ENCODE data around the gene UPP1.
"Not testable (repeated sequence)": the region's sequence is repeated elsewhere in the genome, so short reads cannot be mapped to it uniquely, and the experiment has no call there.

The UPP1 gene

DNA sequence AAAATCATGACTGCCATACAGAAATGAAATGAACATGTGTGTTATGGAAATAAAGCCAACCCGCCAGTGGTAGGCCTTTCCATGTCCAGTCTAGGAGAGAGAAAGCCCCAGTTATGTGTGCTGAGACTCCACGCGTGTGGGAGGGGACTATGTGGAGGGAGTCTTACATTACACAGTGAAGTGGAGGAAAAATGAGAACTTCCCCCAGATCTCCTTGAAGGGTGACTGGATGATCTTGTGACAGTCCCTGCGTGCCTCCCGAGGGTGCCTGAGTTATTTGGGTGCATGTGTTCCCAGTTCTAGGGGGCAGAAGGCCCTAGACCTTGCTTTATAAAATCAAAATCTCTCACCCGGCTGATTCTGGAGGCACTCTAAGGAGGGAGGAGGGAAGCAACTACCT is 24.2 kb downstream of the UPP1 start:
- DNase-seq = no peak

DNA sequence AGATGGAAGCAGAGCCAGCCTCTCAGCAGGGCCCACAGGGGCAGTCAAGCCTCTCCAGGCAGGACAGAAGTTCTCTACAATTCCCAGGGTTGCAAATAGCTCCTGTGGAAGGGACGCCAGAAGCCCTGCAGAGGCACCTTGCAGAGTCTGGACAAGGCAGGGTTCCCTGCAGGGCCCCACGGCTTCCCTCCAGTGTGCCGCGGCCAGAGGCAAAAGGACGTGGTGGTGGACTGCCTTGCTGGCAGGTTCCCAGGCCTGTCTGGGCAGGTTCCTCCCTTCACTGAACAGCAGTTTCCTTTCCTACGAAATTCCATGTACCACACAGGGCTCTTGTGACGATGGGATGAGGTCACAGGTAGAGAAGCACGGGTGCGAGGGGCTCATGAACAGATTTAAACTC is 25.1 kb downstream of the UPP1 start:
- no peak for DNase-seq

DNA sequence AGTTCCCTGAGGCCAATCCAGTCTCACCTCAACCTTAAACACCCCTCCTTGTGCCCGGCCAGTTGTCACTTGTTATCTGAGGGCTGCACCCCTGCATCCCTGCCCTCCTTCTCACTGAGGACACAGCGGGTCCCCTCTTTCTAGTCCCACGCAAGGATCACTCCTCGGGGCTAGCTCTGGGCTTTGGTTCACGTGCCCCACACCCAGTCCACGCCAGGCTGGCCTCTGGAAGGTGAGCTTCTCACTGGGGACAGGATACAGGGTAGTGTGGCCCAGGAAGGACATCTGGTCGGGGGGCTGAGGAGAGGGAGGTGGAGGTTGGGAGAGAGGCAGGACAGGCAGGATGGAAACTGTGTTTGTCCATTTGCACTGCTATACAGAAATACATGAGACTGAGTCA is 25.5 kb downstream of the UPP1 start:
- no peak for DNase-seq

DNA sequence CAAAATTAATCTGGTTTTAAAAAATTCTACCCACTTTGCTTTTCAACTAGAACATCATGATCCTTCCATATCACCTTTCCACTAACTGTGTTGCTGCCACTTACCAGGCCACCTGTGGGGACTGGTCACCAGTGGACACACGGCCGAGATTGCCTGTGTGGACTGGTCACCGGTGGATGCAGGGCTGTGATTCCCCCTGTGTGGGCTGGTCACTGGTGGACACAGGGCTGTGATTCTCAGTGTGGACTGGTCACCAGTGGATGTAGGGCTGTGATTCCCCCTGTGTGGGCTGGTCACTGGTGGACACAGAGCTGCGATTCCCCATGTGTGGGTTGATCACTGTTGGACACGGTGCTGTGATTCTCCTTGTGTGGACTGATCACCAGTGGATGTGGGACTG is 27.0 kb downstream of the UPP1 start:
- DNase-seq = no peak

DNA sequence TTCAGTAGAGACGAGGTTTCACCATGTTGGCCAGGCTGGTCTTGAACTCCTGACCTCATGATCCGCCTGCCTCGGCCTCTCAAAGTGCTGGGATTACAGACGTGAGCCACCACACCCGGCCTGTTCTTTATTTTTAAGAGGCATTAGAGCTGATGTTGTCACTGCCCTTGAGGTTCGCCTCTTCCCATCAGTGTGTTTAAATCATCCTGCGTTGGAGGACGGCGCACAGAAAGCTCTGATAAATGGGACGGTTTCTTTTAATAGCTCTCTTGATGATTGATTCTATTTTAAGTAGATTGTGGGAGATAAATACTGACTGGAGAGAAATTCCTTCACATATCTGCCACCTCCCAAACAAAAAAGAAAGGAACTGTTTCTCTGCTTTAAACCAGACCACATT is 29.0 kb downstream of the UPP1 start:
- DNase-seq = no peak

DNA sequence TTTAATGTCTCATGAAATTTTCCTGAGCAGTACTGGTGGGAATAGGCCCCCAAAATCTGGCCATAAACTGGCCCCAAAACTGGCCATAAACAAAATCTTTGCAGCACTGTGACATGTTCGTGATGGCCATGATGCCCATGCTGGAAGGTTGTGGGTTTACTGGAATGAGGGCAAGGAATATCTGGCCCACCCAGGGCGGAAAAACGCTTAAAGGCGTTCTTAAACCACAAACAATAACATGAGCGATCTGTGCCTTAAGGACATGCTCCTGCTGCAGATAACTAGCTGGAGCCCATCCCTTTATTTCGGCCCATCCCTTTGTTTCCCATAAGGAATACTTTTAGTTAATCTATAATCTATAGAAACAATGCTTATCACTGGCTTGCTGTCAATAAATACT is 31.5 kb downstream of the UPP1 start:
- not testable (repeated sequence) for DNase-seq

DNA sequence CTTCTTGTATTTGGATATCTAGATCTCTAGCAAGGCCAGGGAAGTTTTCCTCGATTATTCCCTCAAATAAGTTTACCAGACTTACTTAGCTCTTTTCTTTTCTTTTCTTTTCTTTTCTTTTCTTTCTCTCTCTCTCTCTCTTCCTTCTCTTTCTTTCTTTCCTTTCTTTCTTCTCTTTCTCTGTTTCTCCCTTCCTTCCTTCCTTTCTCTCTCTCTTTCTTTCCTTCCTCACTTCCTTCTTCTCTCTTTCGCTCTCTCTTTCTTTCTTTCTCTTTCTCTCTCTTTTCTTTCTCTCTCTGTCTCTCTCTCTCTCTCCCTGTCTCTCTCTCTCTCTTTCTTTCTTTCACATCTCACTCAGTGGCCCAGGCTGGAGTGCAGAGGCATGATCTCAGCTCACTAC is 37.0 kb downstream of the UPP1 start:
- DNase-seq = no peak

DNA sequence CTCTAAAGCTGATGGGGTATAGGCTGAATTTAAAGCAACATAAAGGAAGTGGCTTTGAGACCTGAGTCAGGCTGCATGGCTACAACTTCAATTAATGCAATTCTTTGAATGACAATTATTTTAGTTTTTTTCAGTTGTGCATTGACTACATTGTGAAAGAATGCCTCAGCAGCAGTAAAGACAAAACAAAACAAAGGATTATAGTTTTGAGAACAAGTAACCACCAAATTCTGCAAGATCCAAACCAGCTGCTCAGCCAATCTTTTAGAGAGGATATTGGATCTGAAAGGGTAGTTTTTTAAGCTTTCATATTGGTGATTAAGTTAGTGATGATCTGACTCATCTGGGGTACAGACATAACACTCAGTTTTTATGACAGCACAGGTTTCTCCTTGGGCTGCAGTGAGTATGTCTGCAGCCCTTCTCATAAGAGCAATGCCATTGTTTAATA is 41.6 kb downstream of the UPP1 start:
- no peak for DNase-seq

DNA sequence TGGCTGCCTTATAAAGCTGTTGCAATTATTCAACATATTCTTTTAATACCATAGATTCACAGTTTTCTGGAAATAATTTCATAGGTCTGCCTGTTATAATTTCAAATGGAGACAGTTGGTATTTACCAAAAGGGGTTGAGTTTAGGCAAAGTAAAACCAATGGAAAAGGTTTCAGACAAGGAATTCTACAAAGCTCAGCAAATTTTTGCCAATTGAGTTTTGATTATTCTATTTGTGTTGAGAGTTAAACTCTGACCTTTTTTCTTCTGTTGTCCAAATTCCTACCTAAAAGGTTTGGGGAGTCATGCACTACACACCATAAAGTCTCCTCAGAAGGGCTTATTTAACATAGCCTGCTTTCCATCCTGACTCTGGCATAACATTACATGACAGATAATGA is 43.7 kb downstream of the UPP1 start:
- no peak for DNase-seq

DNA sequence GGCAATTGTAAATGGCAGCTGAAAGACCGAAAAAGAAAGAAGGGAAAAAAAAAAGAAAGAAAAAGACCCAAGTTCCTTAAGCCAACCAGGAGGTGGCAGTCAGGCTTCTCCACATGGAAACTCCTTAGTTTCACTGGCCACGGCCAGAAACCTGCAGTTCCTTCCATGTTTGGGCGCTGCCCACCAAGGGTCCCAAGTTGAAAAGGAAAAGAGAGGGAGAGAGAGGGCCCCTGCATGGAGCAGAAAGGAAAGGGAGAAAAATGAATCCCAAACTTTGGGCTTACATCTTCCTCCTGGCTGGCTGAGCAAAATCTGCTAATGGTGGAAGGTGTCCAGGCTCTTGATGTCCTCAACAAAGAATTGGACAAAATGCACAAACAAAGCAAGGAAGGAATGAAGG is 50.4 kb downstream of the UPP1 start:
- DNase-seq = no peak

DNA sequence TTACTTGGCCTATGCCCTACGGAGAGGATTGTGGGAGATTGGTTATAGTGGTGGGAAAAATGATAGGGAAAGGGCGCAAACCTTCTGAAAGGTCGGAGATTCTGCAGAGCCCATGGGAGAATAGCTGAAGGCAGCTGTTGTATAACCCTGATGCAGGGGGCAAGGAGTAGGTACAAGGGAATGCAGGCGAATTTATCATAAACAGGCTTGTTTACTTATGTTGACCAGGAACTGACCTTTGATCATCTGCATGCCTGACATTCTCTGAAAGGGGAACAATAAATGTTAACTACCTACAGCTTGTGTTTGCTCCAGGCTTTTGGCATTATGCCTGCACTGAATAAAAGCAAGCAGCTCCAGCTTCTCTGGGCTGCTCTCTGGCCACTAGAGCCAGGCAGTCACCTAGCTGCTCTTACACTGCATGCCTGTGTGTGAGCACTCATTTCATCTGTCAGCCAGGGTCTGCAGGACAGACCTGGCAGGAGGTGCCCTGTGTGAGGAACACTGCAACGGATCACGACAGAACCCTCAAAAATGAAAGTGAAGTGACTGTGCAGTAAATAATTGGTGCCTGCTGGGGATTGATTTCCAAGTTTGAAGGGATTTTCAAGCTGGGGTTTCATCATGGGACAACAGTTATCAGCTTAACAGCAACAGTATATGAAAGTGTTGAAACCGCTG is 51.1 kb downstream of the UPP1 start:
- DNase-seq = no peak

DNA sequence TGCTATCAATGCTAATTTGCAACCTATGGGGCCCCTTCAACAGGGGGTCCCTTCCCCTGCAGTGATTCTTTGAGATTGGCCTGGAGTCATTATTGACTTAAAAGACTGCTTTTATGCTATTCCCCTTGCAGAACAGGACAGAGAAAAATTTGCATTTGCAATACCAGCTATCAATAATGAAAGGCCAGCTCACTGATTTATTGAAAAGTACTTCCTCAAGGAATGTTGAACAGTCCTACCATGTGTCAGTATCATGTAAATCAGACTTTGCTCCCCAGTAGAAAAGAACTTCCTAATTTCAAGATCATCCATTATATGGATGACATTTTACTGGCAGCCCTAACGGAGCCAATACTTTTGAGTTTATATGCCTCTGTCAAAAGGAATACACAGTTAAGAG is 52.5 kb downstream of the UPP1 start:
- no peak for DNase-seq

DNA sequence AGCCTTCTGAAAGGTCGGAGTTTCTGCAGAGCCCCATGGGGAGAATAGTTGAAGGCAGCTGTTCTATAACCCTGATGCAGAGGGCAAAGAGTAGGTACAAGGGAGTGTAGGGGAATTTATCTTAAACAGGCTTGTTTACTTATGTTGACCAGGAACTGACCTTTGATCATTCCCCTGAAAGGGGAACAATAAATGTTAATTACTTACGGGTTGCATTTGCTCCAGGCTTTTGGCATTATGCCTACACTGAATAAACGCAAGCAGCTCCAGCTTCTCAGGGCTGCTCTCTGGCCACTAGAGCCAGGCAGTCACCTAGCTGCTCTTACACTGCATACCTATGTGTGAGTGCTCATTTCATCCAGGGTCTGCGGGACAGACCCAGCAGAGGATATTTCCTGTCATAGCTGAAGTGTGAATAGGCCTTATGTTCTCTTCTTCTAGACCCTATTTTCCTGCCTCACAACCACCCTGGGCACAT is 55.3 kb downstream of the UPP1 start:
- DNase-seq = no peak

DNA sequence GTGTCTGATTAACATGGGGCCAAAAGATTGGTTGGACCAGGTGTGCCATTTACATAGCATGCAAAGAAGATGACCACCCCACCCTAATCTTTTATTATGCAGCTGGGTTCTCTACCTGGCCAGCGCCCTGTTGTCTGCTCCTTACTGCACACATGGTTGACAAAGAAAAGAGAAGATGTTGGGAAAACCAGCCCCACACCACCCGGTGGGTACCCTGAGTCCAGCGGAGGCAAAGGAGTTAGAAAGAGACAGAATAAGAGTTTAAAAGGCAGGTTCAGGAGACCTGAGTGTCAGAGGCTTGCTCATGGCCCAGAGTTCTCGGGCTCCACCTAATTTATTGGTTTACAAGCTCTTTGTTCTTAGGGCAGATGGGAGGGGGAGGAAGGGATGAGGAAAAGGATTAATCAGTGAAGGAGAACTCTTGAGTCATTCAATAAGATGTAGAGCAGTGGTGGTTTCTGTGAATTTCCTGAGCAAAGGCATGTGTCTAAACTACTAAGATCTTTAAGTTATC is 58.1 kb downstream of the UPP1 start:
- no peak for DNase-seq

DNA sequence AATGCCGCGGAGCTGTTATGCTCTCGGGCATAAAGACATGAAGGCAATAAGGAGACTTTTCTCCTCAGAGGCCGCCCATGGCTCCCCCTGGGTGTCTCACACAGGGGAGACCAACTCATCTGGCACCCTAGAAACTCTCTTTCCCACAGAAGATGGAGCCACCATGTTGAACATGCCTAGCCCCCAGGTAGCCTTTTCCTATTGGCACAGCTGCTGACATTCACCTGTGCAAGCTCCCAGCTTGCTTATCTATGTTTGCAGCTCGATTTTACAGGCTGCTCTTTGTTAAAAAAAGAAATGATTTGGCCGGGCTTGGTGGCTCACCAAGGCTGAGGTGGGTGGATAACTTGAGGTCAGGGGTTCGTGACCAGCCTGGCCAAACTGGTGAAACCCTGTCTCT is 58.6 kb downstream of the UPP1 start:
- not testable (repeated sequence) for DNase-seq

DNA sequence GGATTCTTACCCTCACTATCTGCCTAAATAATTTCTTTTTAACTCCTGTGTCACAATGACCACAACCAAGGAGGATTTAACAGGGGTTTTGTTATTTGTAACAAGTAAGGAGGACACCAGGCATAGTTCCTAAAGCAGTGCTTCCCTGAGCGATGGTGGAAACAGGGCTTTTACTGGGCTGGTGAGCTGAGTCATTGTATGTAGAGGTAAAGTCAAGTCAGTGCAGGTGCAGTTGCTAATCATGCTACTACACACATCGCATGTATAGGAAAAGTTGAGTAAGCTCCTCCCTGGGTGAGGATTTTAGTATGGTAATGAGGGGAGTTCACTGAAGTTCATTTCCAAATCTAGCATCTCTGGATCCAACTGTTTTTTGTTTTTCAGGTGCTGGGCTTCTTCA is 59.2 kb downstream of the UPP1 start:
- no peak for DNase-seq

DNA sequence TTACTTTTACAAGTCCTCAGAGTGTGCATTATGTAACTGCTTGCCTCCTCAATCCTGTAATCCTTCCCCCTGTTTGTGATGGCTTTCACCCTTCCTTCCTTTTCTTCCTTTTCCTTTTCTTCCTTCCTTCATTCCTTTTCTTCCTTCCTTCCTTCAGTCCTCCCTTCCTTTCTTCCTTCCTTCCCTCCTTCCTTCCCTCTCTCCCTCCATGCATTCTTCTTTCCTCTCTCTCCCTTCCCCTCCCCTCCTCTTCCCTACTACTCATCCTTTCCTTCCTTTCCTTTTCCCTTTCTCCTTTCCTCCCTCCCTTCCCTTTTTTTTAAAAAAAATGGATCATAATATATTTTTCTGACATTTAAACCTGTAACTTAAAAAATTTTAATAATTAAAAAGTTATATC is 60.0 kb downstream of the UPP1 start:
- no peak for DNase-seq

DNA sequence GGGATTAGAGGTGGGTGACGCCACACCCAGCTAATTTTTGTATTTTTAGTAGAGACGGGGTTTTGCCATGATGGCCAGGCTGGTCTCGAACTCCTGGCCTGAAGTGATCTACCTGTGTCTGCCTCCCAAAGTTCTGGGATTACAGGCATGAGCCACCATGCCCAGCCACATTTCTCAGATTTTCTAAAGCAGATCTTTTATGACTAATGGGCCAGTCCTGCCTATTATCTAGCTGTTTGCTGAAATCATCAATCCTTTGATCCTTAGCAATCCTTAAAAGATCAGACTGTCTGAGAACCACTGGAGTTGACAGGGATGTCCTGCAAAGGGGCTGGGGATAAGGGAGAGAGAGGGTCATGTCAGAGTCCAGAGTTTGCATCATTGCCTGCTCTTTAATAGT is 61.0 kb downstream of the UPP1 start:
- no peak for DNase-seq

DNA sequence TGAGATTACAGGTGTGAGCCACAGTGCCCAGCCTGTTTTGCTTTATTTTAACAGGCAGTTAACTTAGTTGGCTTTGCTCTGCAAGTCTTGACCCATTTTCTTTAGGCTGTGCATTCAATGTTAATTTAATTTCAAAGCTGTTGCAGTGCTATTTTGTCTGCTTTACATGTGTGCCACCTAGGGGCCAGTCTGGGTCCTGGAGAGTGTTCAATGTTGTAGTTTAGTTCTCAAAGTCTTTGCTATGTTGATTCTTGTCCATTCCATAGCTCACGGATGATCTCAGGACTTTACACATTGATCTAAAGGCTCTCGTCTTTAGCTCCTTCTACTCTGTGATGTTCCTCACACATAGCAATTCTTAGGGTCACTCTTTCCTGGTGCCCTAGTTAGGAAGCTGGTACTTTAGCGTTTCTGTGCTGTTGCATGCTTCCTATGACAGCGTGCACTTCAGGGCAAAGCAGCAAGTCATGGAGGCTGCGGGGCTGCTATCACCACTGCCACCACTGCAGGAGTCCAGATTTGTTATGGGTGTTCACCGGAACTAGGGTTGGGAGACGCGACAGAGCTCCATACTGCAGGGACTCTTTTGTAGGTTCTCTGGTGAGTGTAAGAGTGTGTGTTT is 65.8 kb downstream of the UPP1 start:
- DNase-seq = no peak
